ENCODE results near the gene SUSD6. TPM values are rescaled to one million over a fixed set of nuclear protein-coding genes. Genes with fewer than 3 reads are reported as not detected.

SUSD6 gene
- total and polyA plus RNA-seq, 9 of the 15 experiments (the other 6 are each of a cell fraction or from before 2014, with no cell fraction given) = 2.9 to 20.7 (median 5.6) TPM

- TF ChIP-seq NR0B1 (IDR thresholded peaks at IDR 0.05; ENCODE audit: partially characterized antibody) (no peak), ETS2 (tag; IDR thresholded peaks at IDR 0.05; ENCODE audit: borderline replicate concordance, poor library complexity, severe bottlenecking) (no peak), TFE3 (CRISPR knock-in tag; IDR thresholded peaks at IDR 0.05) (no peak), GTF2A2 (tag; IDR thresholded peaks at IDR 0.05) (no peak), ZNF217 (CRISPR knock-in tag; IDR thresholded peaks at IDR 0.05) (no peak), MNT (conservative IDR thresholded peaks at IDR 0.05) (peak; percentile 31 to 43; a peak in 3 of 4 replicates), MCM3 (IDR thresholded peaks at IDR 0.05) (no peak), SMAD2 (IDR thresholded peaks at IDR 0.05; ENCODE audit: low read depth, low read length) (no peak), MEIS2 (IDR thresholded peaks at IDR 0.05; ENCODE audit: partially characterized antibody) (peak; percentile 51), E2F8 (IDR thresholded peaks at IDR 0.05; ENCODE audit: low read depth, partially characterized antibody) (no peak), MIER1 (IDR thresholded peaks at IDR 0.05; ENCODE audit: low read depth) (no peak), BACH1 (tag; IDR thresholded peaks at IDR 0.05) (peak; percentile 81; the same call in 1 of the 2 replicates), ZNF134 (CRISPR knock-in tag; conservative IDR thresholded peaks at IDR 0.05) (peak; percentile 43; the same call in 1 of the 2 replicates), ZBTB7A (IDR thresholded peaks at IDR 0.05; ENCODE audit: borderline replicate concordance, control insufficient read depth, low read depth, low read length) (no peak), FOXM1 (IDR thresholded peaks at IDR 0.05; ENCODE audit: low read depth) (no peak), FOXM1 (CRISPR knock-in tag; IDR thresholded peaks at IDR 0.05; ENCODE audit: low read depth) (no peak), E2F4 (CRISPR knock-in tag; IDR thresholded peaks at IDR 0.05; ENCODE audit: low read depth) (no peak)
Observed at GRCh38 chr14:69696633-69697557, 85.5 kb downstream of the SUSD6 start (continued).
